Kidney tubule cell (primary cell): ENCODE data around the gene MYRF.

Experiments
- DNase-seq: peaks from one replicate; pipeline ENCODE4 v3.0.0-alpha.2; 2018; ENCODE audit warnings: low spot score

The MYRF gene

DNA sequence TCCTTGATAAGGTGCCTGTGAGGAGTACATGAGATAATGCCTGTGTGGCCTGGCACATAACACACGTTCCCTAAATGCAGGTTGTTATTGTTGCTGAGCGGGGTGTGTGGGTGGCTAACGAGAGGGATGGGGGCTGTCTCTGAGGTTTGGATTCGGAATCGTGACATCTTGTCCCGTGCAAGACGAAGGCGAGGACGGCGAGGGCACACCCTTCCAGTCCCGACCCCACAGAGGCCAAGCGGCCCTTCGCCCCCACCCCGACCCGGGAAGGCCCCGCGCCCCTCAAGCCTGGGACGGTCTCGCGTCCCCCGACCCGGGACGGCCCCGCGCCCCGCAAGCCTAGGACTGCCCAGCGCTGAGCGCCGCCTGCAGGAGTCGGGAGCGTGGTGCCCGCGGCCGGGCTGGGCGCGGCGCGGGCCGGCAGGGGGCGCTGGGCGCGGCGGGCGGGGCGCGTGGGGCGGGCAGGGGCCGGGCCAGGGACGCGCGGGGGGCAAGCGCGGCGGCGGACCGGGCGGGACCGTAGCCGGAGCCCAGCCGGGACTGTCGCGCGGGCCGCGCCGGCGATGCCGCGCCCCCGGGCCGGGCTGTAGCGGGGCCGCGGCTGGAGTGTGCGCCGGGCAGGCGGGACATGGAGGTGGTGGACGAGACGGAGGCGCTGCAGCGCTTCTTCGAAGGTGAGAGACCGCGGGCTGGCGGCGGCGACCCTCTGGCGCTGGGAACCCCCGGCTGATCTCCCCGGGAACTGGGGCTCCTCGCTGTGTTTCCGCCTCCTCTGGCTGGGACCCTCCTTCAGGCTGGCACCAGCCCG lies at the start of gene MYRF:
TSS of gene MYRF (plus strand) at position 520 of the 808 bp plus-strand sequence. CDS start at position 629, 109 bp downstream.
- DNase-seq, result peak; percentile 69

DNA sequence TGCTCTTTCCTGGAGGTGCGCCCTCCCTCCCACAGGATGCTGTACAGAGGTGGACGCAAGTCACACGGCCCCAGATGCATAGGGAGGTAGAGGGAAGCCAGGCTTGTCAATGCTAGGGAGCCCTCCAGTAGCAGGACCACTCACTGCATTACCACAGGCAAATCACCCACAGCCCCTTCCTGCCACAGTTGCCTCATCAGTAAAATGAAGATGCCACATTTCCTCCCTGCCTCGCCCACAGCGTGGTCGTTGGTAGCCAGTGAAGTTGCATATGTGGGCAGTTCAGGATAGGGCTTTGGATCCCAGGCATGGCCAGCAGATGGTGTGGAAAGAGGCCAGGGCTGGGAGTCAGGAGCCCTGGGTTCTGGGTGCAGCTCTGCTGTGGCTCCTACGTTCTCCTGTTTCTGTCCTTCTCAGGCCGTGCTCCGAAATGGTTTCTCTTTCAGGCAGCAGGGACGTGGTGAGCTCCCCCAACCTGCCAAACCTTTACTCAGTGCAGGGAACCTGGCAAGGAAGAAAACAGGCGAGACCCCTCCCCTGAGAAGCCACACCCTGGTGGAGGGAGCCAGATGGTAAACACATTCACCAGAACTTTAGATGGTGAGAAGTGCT lies 49.6 kb upstream of the MYRF start:
- DNase-seq, result no peak

DNA sequence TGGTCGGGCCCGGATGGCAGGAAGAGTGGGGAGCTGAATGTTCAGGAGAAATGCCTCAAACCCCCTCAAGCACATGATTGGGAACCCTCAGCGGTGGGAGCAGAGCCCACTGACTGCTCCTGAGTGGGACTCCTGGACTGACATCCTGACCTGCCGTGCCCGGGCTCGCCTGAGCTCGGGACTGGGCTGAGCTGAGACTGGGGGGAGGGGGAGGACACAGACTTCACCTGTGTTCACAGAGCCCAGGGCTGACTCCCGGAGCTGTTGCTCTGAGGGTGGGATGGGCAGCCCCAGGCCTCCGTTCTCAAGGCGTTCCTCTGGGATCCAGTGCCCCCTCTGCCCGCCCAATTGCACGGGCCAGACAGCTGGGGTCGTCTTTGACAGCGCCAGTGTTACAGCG lies 47.6 kb upstream of the MYRF start:
- no peak for DNase-seq

DNA sequence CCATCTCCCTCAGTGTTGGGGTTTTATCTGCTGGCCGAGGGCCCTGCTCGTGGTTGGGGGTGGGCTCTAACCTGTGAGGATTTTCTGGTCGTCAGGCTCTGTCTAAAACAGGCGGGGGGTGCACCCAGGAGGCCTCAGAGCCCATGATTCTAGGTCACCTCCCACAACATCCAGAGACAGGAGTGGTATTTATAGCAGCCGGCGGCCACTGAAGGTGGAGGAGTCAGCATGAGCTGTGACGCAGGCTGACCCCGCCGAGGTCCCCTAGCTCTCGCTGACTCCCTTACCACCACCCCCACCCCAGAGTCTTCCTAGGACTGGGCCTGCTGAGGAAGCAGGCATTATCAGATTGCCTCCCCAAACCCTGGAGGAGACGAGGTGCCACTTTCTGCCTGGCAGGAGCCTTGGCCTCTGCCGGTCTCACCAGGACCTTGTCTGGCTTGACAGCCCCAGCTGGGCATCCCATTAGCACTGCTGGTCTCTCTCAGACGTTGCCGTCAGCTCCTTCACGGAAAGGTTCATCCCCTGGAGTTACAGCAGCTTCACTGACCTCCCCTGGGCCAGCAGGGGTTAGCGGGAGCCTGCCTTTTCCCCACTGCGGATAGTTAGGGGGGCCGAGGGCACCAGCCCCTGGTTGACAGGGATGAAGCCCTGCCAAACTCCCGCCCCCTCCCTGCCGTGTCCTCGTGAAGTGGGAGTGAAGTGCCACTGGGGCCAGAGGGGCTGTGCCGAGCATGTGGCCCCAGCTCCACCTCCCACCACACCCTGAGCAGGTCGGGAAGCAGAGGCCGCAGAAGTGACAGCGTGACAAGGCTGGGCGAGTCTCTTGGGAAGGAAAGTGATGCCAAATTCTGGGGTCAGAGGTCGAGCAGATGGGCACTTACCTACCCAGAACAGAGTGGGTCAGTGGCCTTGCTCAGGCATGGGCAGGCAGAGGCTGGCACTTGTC lies 45.7 kb upstream of the MYRF start:
- no peak for DNase-seq

DNA sequence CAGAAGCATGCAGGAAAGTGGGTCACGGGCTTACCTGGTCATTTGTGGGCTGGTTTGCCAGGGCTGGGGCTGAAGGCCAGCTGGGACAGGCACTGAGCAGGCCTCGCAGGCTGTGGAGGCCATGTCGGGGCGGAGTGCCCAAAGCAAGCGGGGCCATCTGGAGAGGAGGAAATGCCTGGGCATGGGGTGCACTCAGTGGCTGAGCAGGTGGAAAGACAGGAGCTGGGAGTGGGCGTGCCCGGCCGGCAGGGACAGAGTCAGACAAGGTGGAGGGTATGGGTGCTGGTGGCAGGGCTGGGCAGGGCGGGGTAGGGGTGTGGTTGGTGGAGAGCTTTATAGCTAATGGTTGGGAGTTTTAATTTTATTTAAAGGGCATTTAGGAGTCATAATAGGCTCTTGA lies 44.9 kb upstream of the MYRF start:
- no peak for DNase-seq

DNA sequence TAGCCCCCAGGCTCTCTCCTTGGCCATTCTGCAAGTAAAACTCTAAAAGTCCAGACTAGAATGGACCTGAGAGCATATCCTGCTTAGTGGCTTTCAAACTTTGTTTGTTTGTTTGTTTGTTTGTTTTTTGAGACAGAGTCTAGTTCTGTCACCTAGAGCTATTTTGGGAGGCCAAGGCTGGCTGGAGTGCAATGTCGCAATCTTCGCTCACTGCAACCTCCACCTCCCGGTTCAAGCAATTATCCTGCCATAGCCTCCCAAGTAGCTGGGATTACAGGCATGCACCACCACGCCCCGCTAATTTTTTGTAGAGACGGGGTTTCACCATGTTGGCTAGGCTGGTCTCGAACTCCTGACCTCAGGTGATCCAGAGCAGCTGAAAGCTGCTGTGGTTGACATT lies 43.3 kb upstream of the MYRF start:
- no peak for DNase-seq

DNA sequence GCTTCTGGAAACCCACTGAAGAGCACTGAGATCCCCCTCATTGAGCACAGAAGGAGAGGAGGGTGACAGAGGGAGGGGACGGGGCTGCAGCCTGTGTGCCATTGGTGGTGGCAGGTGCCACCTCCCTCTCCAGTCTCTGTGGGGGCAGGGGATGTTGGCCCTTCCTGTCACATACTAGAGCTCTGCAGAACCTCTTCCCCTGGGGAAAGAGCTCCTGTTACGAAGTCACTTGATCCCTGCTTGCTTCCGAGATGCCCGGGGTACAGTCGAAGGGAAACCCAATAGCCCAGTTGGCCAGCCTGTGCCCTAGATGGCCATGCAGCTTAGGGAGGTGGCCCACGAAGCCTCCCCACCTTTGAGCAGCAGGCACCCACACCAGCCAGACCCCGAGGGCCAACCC lies 42.9 kb upstream of the MYRF start:
- no peak for DNase-seq

DNA sequence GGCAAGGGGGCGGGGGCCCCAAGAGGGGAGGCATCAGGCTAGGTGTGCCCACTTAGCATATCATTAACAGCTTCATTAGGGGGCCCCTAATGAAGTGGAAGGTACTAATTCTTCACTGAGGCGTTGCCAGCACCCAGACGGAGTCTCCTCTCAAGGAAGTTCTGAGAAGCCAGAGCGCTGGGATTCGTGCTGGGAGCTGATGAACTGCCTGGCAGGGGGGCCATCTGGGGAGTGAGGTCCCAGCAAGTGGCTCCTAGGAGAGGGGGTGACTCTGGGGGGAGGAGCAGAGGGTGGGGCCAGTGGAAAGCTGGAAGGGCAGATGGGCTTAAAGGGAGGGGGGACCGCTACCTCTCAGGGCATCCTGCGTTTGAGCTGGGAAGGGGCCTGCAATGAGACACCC lies 42.4 kb upstream of the MYRF start:
- no peak for DNase-seq

DNA sequence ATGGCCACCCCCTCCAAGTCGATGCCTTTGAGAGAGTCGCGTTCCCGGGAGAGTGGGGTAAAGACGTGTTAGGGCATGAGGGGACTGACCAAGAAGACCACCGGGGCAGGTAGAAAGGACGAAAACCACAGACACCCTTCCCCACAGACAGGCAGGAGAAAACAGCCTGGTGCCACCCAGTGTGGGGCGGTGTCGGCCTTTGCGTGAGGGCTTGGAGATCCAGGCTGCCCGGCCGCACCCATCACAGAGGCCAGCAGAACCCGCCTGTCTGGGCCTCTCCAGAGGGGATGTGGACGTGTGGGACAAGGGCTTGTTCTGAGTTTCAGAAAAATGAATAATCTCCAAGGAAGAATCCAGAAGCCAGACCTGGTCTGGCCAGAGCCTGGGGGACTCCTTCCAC lies 41.4 kb upstream of the MYRF start:
- DNase-seq, result no peak

DNA sequence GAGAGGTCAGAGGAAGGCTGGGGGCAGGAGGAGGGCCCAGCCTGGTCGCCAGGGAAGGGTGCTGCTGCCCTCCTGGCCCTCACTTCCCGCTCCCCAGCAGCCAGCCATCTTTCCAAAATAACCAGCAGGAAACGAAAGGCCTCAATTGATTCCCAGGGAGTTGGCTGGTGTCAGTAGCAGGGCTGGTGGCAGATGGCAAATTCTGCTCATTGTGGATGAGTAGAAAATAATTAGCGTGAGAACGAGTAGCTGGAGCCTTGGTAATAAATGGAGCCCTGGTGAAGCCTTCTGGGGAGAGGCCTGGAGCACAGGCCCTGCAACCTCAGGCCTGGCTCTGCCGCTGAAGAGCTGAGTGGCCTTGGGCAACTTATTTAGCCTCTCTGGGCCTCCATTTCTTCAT lies 40.9 kb upstream of the MYRF start:
- DNase-seq, result no peak

DNA sequence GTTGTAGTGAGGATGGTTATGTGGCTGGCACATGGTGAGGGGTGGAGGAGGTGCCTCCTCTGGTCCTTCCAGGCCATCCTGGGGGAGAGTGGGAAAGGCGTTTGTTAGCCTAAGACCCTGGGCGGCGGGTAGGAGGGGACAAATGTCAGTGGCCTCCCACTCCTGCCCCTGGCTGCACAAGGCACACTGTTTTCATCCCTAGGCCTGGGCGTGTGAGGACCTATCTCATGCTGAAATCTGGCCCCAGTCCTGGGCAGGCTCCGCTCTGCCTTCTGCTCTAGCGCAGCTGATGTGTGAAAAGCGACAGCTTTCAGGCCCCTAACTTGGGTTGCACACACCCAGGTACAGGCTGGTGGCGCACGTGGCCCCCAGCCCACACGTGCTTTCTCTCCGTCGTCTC lies 40.1 kb upstream of the MYRF start:
- DNase-seq, result no peak

DNA sequence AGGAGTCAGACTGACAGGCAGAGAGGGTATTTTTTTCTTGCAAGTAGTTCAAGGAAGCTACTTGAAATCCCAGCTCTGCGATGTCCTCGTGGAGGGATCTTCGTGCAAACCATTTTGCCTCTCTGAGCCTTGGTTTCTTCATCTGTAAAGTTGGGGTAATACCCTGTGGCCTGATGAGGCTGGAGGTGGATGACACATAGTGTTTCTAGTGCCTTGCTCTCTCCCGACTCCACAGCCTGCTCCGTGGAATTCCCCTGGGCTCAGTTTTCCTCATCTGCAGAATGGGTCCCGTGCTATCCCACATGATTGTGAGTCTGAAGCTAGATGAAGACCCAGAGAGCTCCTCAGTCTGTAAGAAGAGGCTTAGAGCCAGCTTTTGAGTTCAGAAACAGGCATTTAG lies 39.6 kb upstream of the MYRF start:
- no peak for DNase-seq

DNA sequence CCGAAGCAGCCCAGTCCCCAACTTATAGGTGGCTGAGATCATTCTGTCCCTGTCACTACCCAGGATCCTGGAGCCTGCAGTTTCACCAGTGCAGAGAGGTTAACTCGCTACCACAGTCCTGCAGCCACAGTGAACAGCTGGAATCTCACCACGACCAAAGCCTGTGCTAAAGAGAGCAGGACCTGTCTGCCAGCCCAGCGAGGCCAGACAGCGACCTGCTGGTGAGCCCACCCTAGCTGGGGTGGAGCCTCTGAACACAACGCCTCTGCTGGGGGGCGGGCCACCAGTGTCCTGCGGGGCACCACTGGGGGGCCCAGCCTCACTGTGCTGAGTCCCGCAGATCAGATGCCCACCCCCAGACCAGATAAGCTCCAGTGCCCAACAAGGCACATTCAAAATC lies 39.0 kb upstream of the MYRF start:
- DNase-seq, result no peak

DNA sequence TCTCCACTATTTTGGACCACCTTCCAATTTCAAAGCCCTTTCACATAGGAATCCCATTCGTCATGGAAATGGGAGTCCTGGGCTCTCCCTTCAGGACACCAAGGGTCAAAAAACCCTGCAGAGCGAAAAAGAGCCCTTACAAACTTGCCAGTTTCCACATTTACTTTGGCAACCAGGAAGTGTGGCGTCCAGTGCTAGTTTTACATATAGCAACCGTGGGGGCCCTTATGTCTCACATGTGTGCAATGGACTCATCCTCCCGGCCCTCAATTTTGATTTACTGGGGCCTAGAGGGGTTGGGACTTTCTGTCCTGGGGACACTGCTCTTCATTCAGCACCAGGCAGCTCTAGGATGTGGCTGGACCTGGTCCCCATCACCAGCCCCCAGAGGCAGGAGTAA lies 38.5 kb upstream of the MYRF start:
- DNase-seq, result no peak

DNA sequence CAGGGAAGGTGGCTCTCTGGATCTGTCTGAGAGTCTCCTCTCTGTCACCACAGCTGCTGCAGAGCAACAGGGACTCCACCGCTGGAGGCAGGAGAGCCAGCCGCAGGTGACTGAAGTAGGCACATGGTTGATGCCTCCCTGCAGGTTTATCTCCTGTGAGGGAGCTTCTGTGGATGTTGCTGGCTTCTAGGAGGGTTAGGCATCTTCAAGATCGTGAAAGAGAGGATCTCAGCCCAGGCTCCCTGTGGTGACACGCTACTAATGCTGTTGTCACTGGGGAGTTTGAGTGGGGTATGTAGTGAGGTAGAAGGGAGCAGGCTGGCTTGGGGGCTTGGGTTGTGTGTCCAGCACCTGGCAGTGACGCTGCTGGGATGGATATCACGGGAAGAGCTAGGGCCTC lies 38.1 kb upstream of the MYRF start:
- no peak for DNase-seq

DNA sequence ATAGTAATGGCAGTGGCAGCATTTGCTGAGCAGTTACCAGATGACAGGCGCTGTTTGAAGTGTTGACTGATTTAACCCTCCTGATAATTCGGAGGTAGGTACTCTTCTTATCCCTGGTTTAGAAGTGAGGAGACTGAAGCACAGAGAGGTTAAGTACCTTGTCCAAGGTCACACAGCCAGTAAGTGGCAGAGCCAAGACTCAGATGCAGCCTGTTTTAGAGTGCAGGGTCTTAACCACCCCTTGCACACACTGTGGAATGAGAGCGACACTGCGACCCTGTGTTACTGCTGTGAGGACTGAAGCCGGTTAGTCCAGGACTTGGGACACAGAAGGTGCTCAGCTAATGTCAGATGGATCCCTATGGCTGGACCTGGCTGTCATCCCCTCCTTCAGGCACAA lies 37.5 kb upstream of the MYRF start:
- DNase-seq, result no peak

DNA sequence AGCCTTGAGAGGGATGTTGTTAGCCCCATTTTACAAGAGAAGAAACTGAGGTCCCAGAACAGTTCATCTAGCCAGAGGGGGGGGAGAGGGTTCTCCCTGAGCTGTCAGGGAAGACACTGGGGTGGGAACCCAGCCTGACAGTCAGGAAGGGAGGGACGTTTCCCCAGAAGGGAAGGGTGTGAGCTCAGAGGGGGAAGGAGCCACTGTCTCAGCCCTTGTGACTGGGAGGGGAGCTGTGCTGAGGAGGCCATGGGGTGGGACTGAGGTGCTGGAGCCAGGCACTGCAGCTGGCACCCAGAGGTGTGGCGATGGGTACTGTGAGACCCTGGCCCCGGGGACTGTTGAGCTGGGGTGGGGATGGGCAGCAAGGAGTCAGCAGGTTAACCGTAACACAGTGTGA lies 36.6 kb upstream of the MYRF start:
- no peak for DNase-seq

DNA sequence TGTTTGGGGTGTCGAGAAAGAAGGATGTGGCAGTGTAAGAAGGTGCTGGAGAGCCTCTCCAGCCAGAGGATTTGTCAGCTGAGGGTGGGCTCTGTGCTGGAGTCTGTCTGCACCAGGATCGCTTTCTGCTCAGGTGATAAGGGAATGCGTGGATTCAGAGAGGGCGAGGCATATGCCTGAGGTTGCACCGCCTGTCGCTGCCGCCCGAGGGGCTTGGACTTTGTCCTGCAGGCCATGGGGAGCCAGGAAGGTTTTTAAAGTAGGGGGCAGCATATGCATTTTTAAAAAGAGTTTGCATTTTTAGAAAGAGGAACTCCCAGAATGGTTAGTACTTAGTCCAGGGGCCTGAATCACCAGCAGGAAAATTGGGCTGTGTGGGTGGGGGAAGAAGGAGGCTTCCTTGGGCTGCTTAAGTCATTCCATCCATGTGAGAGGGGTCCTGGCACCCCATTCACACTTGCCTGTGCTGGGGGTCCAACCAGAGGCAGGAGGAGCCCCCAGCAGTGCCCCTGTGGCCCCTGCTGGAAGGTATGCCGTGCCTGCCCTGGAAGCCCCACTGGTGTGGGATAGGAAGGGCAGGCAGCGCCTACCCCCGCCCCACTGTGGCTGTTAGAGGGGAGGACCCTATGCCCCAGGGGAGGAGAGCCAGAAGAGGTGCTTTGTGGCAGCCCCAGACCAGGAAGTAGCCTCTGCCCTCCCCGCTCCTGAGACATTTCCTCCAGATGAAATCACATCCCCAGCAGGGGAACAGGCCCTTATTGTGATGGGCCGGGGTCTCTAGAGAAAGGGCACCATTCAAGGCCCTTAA lies 35.8 kb upstream of the MYRF start:
- DNase-seq, result no peak

DNA sequence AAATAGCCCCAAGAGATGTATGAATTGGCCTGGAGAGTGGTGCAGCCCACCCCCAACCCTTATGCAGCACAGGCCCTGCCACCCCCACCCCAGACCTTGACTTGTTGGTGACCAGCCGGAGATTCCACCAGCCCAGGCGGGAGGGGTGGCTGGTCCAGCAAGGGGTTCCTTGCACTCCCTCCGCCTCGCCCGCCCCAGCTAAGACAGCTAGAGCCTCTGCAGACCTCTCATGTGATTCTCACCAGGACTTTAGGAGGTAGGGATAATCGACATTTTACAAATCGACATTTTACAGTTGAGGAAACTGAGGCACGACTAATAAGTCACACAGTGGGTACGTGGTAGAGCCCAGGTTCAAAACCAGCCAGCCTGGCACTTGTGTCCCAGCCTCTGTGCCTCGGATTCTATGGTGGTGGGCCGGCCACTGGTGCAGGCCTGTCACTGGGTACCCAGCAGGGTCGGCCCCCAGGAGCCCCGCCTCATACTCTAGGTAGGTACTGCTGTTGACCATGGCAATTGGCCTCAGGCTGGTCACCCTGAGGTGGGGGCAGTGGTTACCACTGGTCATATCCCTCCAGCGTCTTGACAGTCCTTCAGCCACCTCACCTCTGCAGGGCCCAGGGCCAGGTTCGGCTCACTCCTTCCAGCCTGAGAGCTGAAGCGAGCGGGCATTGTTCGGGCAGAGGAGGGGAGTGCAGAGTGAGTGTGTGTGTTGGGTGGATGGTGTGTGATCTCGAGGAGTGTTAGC lies 35.0 kb upstream of the MYRF start:
- no peak for DNase-seq

DNA sequence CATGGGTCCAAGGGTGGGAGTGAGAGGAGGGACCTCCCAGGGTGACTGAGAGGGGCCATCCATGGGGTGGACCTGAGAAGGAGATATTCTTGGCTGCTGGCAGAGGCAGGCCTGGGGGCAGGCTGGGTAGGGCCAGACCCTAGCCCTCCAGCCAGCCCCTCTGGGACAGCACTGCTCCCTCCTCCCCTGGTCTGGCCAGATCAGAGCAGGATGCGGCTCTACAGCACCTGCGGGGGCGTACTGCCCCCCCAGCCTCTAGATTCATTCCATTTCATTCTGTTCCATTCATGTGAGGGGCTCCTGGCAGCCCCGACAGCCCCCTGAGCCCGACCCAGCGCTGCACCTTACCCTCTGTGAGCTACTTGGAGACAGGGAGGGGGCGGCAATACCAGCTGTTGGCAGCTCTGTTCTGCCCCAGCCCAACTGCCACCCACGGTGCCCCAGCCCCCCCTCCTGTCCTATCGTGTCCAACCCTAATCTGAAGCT lies 34.3 kb upstream of the MYRF start:
- DNase-seq, result no peak
